HG02852 (cell line): ENCODE measurements around the gene EYA4.
"Not testable (repeated sequence)": the region's sequence is repeated elsewhere in the genome, so short reads cannot be mapped to it uniquely, and the experiment has no call there.

ENCODE experiments used
- ATAC-seq: cut with Tn5 transposase; IDR thresholded peaks from one replicate; pipeline ENCODE4 v1.9.1; 2021; ENCODE audit warnings: mild to moderate bottlenecking, moderate library complexity; ENCODE audit not compliant: unreplicated experiment

Gene EYA4

GRCh38 chr6:133554121-133554520, 313.0 kb downstream of the EYA4 start:
- ATAC-seq = not testable (repeated sequence)

GRCh38 chr6:133555685-133556084, 314.5 kb downstream of the EYA4 start:
- ATAC-seq = no peak

GRCh38 chr6:133559926-133560325, 318.8 kb downstream of the EYA4 start:
- ATAC-seq = no peak

- no peak for ATAC-seq
These were observed 326.5 kb downstream of the EYA4 start for GRCh38 chr6:133567636-133568035.

GRCh38 chr6:133568970-133569889, 328.1 kb downstream of the EYA4 start:
- ATAC-seq = peak; percentile 76

- ATAC-seq = no peak
These were observed 330.5 kb downstream of the EYA4 start for GRCh38 chr6:133571681-133572080.

- no peak for ATAC-seq
These were observed 336.7 kb downstream of the EYA4 start for GRCh38 chr6:133577851-133578250.
